Hepatocyte (in vitro differentiated cells): ENCODE measurements around the gene LHB.

ENCODE experiments used
- EZH2 ChIP-seq: fragments of 200-600 bp; sonication (generic); IDR thresholded peaks from 2 replicates; pipeline ENCODE4 v1.6.1; 2016; ENCODE audit warnings: antibody characterized with exemption, mild to moderate bottlenecking, borderline replicate concordance
- TF ChIP-seq, protein P1 (sequence below): fragments of 200-600 bp; sonication (generic); IDR thresholded peaks from 2 replicates; pipeline ENCODE4 v1.5.1; 2016; ENCODE audit warnings: antibody characterized with exemption, mild to moderate bottlenecking; ENCODE audit not compliant: poor library complexity

DNA sequence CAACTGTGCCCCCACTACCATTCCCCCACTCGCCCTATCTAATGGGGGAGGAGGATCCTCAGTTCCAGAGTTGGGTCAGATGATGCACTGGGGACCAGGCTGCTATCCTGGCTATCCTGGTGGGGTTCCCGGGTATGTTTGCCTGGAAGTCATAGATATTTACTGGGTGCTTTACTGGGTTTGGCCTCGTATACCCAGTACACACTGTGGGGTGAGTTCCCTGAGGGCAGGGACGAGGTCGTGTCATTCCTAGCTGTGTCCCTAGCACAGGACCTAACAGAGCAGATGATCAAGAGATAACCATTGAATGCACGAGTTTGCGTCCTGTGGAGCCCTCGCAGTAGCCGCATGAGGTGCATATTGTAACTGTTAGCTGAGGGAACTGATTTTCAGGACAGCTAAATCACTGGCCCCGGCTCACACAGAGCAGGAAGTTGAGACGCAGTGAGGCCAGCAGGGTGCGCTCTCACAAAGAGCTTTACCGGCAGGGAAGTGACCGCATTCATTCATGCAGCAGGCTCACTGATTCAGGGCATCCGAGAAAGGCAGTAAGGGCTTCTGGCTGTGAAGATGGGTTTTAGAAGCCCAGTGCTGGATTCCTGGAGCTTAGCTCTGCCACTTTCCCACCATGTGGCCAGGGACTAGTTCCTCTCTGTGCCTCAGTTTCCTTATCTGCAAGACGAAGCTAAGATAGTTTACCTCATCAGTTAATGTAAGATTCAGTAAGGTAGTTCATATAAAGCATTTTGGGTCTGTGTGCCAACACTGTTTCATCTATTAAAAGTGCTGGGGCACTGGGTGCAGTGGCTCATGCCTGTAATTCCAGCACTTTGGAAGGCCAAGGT, 17.2 kb downstream of the LHB start:
- no peak for TF ChIP-seq EZH2
- TF ChIP-seq, protein P1, sequence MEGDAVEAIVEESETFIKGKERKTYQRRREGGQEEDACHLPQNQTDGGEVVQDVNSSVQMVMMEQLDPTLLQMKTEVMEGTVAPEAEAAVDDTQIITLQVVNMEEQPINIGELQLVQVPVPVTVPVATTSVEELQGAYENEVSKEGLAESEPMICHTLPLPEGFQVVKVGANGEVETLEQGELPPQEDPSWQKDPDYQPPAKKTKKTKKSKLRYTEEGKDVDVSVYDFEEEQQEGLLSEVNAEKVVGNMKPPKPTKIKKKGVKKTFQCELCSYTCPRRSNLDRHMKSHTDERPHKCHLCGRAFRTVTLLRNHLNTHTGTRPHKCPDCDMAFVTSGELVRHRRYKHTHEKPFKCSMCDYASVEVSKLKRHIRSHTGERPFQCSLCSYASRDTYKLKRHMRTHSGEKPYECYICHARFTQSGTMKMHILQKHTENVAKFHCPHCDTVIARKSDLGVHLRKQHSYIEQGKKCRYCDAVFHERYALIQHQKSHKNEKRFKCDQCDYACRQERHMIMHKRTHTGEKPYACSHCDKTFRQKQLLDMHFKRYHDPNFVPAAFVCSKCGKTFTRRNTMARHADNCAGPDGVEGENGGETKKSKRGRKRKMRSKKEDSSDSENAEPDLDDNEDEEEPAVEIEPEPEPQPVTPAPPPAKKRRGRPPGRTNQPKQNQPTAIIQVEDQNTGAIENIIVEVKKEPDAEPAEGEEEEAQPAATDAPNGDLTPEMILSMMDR: peak; percentile 58
